Lung (tissue), 12 donors: ENCODE results near the gene PYGO2. TPM values are rescaled to one million over a fixed set of nuclear protein-coding genes. Genes with fewer than 3 reads are reported as not detected.

Experiments
- ATAC-seq: fragments of 200-7000 bp; cut with Tn5 transposase; one replicate; pipeline ENCODE4 v1.9.1; 2020; ENCODE audit warnings: moderate number of reproducible peaks; ENCODE audit not compliant: insufficient read depth, low FRiP score
- DNase-seq, 3 donors: peaks; one replicate each; pipeline ENCODE4 v3.0.0-alpha.2; 2013 to 2017
- H3K27ac ChIP-seq, 2 donors: one replicate each; pipeline ENCODE4 v1.5.1; 2013; ENCODE audit warnings: mild to moderate bottlenecking in 2 of 2, moderate library complexity in 2 of 2, control low read depth in 1 of 2, inconsistent platforms in 1 of 2, low read depth in 1 of 2, low read length in 1 of 2
- H3K27me3 ChIP-seq, 3 donors: one replicate each; pipeline ENCODE4 v1.5.1; 2013; ENCODE audit warnings: low read length in 2 of 3; ENCODE audit not compliant: control insufficient read depth in 3 of 3, insufficient read depth in 3 of 3
- H3K36me3 ChIP-seq, 4 donors: one replicate each; pipeline ENCODE4 v1.5.1; 2013; ENCODE audit warnings: low read length in 4 of 4, mild to moderate bottlenecking in 1 of 4, moderate library complexity in 1 of 4; ENCODE audit not compliant: control insufficient read depth in 4 of 4, insufficient read depth in 4 of 4
- H3K4me1 ChIP-seq, 5 donors: one replicate each; pipeline ENCODE4 v1.5.1; 2013; ENCODE audit warnings: low read length in 5 of 5, mild to moderate bottlenecking in 2 of 5, moderate library complexity in 1 of 5; ENCODE audit not compliant: control insufficient read depth in 5 of 5, insufficient read depth in 5 of 5
- H3K4me3 ChIP-seq: one replicate; pipeline ENCODE4 v1.5.1; 2013; ENCODE audit warnings: mild to moderate bottlenecking, control low read depth, moderate library complexity
- H3K9ac ChIP-seq, 2 donors: one replicate each; pipeline ENCODE4 v1.5.1; 2013; ENCODE audit warnings: low read length in 2 of 2, control low read depth in 1 of 2; ENCODE audit not compliant: insufficient read depth in 1 of 2
- H3K9me3 ChIP-seq, 4 donors: one replicate each; pipeline ENCODE4 v1.5.1; 2013; ENCODE audit warnings: low read length in 3 of 4, mild to moderate bottlenecking in 1 of 4, moderate library complexity in 1 of 4; ENCODE audit not compliant: control insufficient read depth in 4 of 4, insufficient read depth in 3 of 4
- WGBS, 2 donors: extraction: QIAGEN DNeasy Blood & Tissue Kit; methylation state at CpG; one replicate each; pipeline ENCODE4 v1.1.7; 2013; 5-methylcytosine and 5-hydroxymethylcytosine counted together
- polyA plus RNA-seq, 2 donors: library from polyadenylated mRNA; stranded (reverse); fragments of 200-250 nt; gene quantifications; one replicate each; pipeline ENCODE4 v1.2.1, GENCODE V29; 2013
- total RNA-seq, 2 donors: library from RNA; depleted of rRNA in 1 of 2; stranded (reverse); fragments of >200 nt in 1 of 2; gene quantifications; one replicate each; pipeline ENCODE4 v1.2.1, GENCODE V29; 2014 to 2021
- TF ChIP-seq, protein P1 (sequence below): IDR thresholded peaks from 2 replicates; pipeline ENCODE4 v1.5.1; 2012; ENCODE audit warnings: mild to moderate bottlenecking; ENCODE audit errors: control extremely low read depth, extremely low read depth
- donor health status: control.
- donor health status: control.
- donor health status: Bipolar disorder and iron deficiency.
- donor health status: healthy.
- donor health status: DM: yes; HTN: yes; CAD: no.

PYGO2 gene
- total and polyA plus RNA-seq, 4 donors = 14.6 to 25.2 (median 20.0) TPM

DNA sequence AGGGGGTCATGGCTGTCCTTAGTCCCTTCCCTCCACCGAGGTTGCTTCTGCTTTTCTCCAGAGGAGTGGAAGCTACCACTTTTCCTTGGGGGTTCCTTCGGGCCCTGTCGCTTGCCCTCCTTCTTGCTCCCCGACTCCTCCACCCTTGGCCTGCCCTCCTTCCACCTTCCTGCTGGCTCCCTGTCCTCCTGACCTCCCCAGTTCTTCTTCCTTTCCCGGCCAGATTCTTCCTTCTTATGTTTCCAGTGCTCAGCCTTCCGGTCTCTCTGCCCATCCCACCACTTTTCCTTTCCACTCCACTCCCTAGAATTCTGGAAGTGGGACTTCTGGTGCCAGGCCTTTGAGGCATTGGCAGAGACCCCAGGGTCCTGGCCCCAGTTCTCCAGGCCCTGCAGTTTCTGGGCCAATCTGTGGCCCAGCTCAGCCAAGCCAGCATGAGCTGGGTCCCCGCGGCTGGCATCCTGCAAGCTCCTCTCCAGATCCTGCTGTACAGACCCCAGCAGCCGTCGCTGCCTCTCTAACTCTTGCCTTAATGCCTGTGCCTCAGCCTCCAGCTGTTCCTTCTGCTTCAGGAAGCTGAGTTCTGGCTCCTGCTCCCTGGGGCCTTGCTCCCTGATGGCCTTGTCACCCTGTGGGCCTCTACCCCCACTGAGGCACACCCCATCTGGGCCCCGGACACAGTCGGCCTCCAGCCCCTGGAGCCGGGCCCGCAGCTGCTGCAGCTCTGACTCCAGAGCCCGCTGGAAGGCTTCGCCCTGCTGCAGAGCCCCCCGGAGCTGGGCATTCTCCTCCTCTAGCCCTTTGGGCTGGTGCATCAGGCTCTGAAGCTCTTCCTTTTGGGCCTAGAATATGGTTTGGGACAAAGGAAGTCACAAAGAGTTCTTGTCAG is 15.4 kb downstream of the PYGO2 start:
- Histone ChIP-seq H3K4me1 (peaks cover 0 to 25% (median 7%) of the 10 kb centered on the region in 5 donors), H3K27me3 (no peaks in the 10 kb centered on the region), H3K36me3 (peaks cover 0 to 40% (median 13%) of the 10 kb centered on the region in 4 donors), H3K4me3 (no peak overlapping the region), H3K9ac (no peak overlapping the region), H3K27ac (no peak overlapping the region), H3K9me3 (no peaks in the 10 kb centered on the region)
- DNase-seq = no peak
- TF ChIP-seq, protein P1, sequence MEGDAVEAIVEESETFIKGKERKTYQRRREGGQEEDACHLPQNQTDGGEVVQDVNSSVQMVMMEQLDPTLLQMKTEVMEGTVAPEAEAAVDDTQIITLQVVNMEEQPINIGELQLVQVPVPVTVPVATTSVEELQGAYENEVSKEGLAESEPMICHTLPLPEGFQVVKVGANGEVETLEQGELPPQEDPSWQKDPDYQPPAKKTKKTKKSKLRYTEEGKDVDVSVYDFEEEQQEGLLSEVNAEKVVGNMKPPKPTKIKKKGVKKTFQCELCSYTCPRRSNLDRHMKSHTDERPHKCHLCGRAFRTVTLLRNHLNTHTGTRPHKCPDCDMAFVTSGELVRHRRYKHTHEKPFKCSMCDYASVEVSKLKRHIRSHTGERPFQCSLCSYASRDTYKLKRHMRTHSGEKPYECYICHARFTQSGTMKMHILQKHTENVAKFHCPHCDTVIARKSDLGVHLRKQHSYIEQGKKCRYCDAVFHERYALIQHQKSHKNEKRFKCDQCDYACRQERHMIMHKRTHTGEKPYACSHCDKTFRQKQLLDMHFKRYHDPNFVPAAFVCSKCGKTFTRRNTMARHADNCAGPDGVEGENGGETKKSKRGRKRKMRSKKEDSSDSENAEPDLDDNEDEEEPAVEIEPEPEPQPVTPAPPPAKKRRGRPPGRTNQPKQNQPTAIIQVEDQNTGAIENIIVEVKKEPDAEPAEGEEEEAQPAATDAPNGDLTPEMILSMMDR = no peak
- ATAC-seq = no peak
- 86% methylated on average over 17 of the region's 17 CpGs for WGBS, 2 donors

DNA sequence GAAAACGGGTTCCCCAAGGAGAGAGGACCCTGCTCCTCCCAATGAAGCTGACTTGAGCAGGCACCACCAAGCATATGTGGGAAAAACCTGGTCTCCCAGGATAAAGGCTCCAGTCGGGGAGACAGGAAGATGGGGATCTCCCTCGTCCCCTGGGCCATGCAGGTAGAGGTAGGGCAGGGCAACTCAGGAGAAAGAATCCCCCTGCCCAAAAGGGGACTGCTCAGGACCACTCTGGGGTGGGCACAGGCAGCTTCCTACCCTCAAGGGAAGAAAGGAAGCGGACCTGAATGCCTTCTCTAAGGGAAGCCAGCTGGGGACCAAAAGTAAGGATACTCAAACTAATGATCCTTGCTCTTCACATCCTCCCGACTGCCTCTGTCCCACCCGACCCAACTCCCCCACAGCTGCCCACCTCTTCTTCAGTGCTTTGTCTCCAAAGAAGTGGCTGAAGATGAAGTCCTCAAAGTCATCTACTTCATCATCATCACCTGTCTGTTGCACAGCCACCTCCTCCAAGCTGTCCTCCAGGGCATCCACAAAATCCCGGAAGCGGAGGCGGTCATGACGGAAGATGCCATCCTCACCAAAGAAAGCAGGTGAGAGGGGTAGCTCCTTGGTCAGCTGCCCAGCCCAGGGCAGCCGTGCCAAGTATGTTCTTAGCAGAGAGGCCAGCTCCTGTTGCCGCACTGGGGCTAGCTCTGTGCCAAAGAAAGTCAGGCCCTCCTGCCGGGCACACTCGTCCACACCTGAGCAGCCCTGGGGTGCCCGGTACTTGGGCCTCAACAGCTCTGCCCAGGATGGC is 16.2 kb downstream of the PYGO2 start:
- H3K4me3 ChIP-seq = no peak overlapping the region
- peak overlapping the region in 1 of 2 donors; percentile 13 for H3K9ac ChIP-seq
- 86% methylated on average over 15 of the region's 15 CpGs for WGBS, 2 donors
- no peak overlapping the region for H3K27ac ChIP-seq
- H3K27me3 ChIP-seq = no peaks in the 10 kb centered on the region
- no peaks in the 10 kb centered on the region for H3K9me3 ChIP-seq
- DNase-seq = no peak
- H3K4me1 ChIP-seq = peaks cover 0 to 27% (median 7%) of the 10 kb centered on the region in 5 donors
- H3K36me3 ChIP-seq = peaks cover 0 to 31% (median 11%) of the 10 kb centered on the region in 4 donors
- no peak for ATAC-seq
- TF ChIP-seq, protein P1 = no peak

DNA sequence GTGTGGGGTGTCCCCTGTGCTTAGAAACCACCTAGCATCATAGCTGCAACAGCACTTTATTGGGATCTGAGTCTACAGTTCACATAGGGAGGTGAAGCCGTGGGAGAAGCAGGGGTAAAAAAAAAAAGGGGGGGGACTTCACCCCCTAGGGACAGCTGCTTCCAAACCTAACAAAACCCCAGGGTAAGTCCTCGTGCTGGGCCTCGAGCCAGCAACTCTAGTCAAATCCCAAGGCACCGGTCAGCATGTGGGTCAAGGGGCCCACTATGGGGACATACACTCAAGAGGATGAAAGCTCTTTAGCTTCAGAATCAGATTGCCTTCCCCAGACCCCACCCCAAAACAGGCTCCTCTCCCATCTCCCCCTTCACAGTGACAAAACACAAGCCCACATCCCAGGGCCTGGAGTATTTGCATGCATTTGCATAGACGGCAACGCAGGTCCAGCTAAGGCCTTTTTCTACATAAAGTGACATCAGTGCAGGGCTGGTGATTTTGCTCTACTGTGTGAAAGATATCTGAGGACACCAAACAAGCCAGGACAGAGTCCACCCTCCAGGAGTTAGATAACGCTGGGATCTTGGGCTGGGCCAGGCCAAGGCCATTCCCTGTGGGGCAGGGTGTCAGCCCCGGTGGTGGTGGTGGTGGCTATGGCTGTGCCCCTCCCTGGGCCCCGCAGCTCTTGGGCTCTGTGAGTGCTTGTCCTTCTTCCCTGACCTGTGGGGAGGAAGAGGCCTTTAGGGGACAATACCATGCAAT is 17.0 kb downstream of the PYGO2 start:
- peak; percentile 38 to 66 (median 51) for DNase-seq
- ATAC-seq = no peak
- 47 to 65% methylated on average over 9 of the region's 9 CpGs for WGBS, 2 donors
- Histone ChIP-seq H3K27me3 (no peaks in the 10 kb centered on the region), H3K9ac (peak overlapping the region in 1 of 2 donors; percentile 34), H3K36me3 (peaks cover 0 to 30% (median 11%) of the 10 kb centered on the region in 4 donors), H3K4me1 (peaks cover 0 to 29% (median 7%) of the 10 kb centered on the region in 5 donors), H3K4me3 (no peak overlapping the region), H3K9me3 (no peaks in the 10 kb centered on the region), H3K27ac (peak overlapping the region in 1 of 2 donors; percentile 62)
- TF ChIP-seq, protein P1 = no peak
